ENCODE data around the gene ZBTB49. TPM values are rescaled to one million over a fixed set of nuclear protein-coding genes. Genes with fewer than 3 reads are reported as not detected.

ZBTB49 gene
- total and polyA plus RNA-seq, 2 of the 4 experiments (the other 2 are of a cell fraction): 3.2 to 4.8 TPM

- H3K4me2 ChIP-seq (ENCODE audit: low read depth, low read length): no peak overlapping the region
- H2BK120ac ChIP-seq (ENCODE audit: low read depth, low read length): no peak overlapping the region
- H3K56ac ChIP-seq (ENCODE audit: extremely low read depth, insufficient read depth, low read length): no peak overlapping the region
- no TSS peak for BruUV-seq (replicated peaks)
- no peaks in the 10 kb centered on the region for H3K36me3 ChIP-seq (ENCODE audit: control insufficient read depth, insufficient read depth, low read length)
- no peak for TF ChIP-seq MAZ (IDR thresholded peaks at IDR 0.05; ENCODE audit: borderline replicate concordance, low read depth, low read length)
- no peak for TF ChIP-seq POLR2A (IDR thresholded peaks at IDR 0.05; ENCODE audit: low read depth, low read length)
- H3K9me1 ChIP-seq (ENCODE audit: insufficient read depth, low read length): no peaks in the 10 kb centered on the region
- no peak overlapping the region for H3K18ac ChIP-seq (ENCODE audit: low read depth, low read length)
- WGBS, 2 experiments (ENCODE audit: extremely low coverage in 2 of 2, insufficient read length in 1 of 2): no CpG with 5 or more reads among the region's 1 CpG
- no peak overlapping the region for H4K8ac ChIP-seq (ENCODE audit: low read depth in 2 of 2, low read length in 2 of 2)
- CTCF ChIA-PET: no interaction called here
- H3K27ac ChIP-seq (ENCODE audit: insufficient read depth, low read length): no peak overlapping the region
- H2BK5ac ChIP-seq (ENCODE audit: low read depth, low read length, poor library complexity, severe bottlenecking): no peak overlapping the region
- no peak overlapping the region for H2AFZ ChIP-seq (replicated peaks; ENCODE audit: low read length, poor library complexity)
- intact Hi-C loops (cut with micrococcal nuclease) (no loop called here), dilution Hi-C loops (cut with HindIII; ENCODE audit: low sequenced_read_pairs, unreplicated experiment) (no loop called here), in situ Hi-C loops (cut with MboI; ENCODE audit: low sequenced_read_pairs) (no loop called here)
- no peaks in the 10 kb centered on the region for H3K79me1 ChIP-seq (ENCODE audit: low read depth in 1 of 2, low read length in 2 of 2)
- no peak overlapping the region for H2BK20ac ChIP-seq (ENCODE audit: low read depth, low read length)
- DNase-seq (no peak), ATAC-seq (ENCODE audit: low read depth) (no peak)
- no peak overlapping the region for H2AK5ac ChIP-seq (ENCODE audit: low read depth, low read length)
- H2BK15ac ChIP-seq (ENCODE audit: low read depth, low read length): no peak overlapping the region
- no peak overlapping the region for H3K4ac ChIP-seq (ENCODE audit: low read depth, low read length)
- H4K20me1 ChIP-seq (ENCODE audit: insufficient read depth, low read length): no peaks in the 10 kb centered on the region
- no peak overlapping the region for H3K14ac ChIP-seq (replicated peaks; ENCODE audit: low read depth, low read length)
- H4K91ac ChIP-seq (ENCODE audit: insufficient read depth, low read depth, low read length): no peak overlapping the region
- no peak overlapping the region for H3K23ac ChIP-seq (ENCODE audit: low read depth, low read length)
- no peak overlapping the region for H2AK9ac ChIP-seq (replicated peaks; ENCODE audit: low read depth, low read length, poor library complexity)
- H3K27me3 ChIP-seq (ENCODE audit: control insufficient read depth, insufficient read depth, low read length): peaks cover 36% of the 10 kb centered on the region
- no peaks in the 10 kb centered on the region for H3K4me1 ChIP-seq (ENCODE audit: control insufficient read depth, insufficient read depth, low read length)
- no peak overlapping the region for H3K9ac ChIP-seq (ENCODE audit: low read depth, low read length)
- H4K5ac ChIP-seq (ENCODE audit: low read depth, low read length): no peak overlapping the region
- H3K4me3 ChIP-seq (ENCODE audit: insufficient read depth, low read depth, low read length): no peak overlapping the region
- POLR2A ChIA-PET (ENCODE audit: unreplicated experiment): no interaction called here
- H3K9me3 ChIP-seq (ENCODE audit: control insufficient read depth, insufficient read depth, low read length): no peaks in the 10 kb centered on the region
Measured at GRCh38 chr4:4355302-4355701, 65.3 kb downstream of the ZBTB49 start.

All from IMR-90 (cell line).